ENCODE measurements around the gene TBC1D17. TPM values are rescaled to one million over a fixed set of nuclear protein-coding genes. Genes with fewer than 3 reads are reported as not detected.

TBC1D17 gene
- total and polyA plus RNA-seq, 10 of the 15 experiments (the other 5 are each of a cell fraction or from before 2014, with no cell fraction given) = 0.42 to 20.4 (median 11.2) TPM

- H3K27ac ChIP-seq (ENCODE audit: control insufficient read depth, insufficient read depth) = peak overlapping the region; percentile 57; the same call in 1 of the 2 replicates
- peaks cover 60% of the 10 kb centered on the region for H3K79me2 ChIP-seq (ENCODE audit: control insufficient read depth, insufficient read depth, low read length)
- ChIA-PET POLR2A (interaction anchor here (1.9 to 6.6 kb wide), 5 partner anchors 10 to 33 kb away, joined by 4 to 116 read pairs (median 33); partner anchors contain the start of genes AKT1S1, ATF5, IL4I1 and NUP62), RAD21 (ENCODE audit: unreplicated experiment) (interaction anchor here (1.9 to 4.9 kb wide), 3 partner anchors 13 to 22 kb away, joined by 9 to 40 read pairs (median 38); partner anchors contain the start of genes ATF5, IL4I1 and NUP62), CTCF (interaction anchor here (0.9 to 9.0 kb wide), 3 partner anchors 8 to 18 kb away, joined by 5 to 71 read pairs (median 33); partner anchors contain the start of genes ATF5, IL4I1 and NUP62), SMC1A (ENCODE audit: uncharacterized antibody, unreplicated experiment) (interaction anchor here (1.1 to 8.8 kb wide), 4 partner anchors 10 to 22 kb away, joined by 3 to 110 read pairs (median 26); partner anchors contain the start of genes ATF5, IL4I1 and NUP62)
- in situ Hi-C loops (cut with MboI) (no loop called here), intact Hi-C loops (cut with micrococcal nuclease; ENCODE audit: unreplicated experiment) (no loop called here)
- H3K9ac ChIP-seq (ENCODE audit: control insufficient read depth, insufficient read depth, low read length) = no peak overlapping the region
- peaks cover 72% of the 10 kb centered on the region for H3K4me1 ChIP-seq (ENCODE audit: control insufficient read depth, insufficient read depth, low read length)
- H3K4me2 ChIP-seq (ENCODE audit: control insufficient read depth, insufficient read depth) = 0 out of 2 replicates have a peak overlapping the region, but pooled peaks have one; percentile 5
- H4K20me1 ChIP-seq (ENCODE audit: control insufficient read depth, insufficient read depth) = peaks cover 3% of the 10 kb centered on the region; the same call in 1 of the 2 replicates
- 86% methylated on average over 5 of the region's 5 CpGs for WGBS (ENCODE audit: insufficient coverage, insufficient replicate concordance, low lambda C conversion rate, missing lambda C conversion rate)
- no peak overlapping the region for H2AFZ ChIP-seq (ENCODE audit: control insufficient read depth, low read depth, low read length)
- no peak for FAIRE-seq
- H3K4me3 ChIP-seq = no peak overlapping the region
- H3K9me3 ChIP-seq (replicated peaks; ENCODE audit: control insufficient read depth, insufficient read depth, low read length) = no peaks in the 10 kb centered on the region; the same call in 2 of the 3 replicates
- TF ChIP-seq BHLHE40 (IDR thresholded peaks at IDR 0.05; ENCODE audit: borderline replicate concordance in 1 of 2, low read depth in 2 of 2, low read length in 1 of 2) (no peak), SIN3A (IDR thresholded peaks at IDR 0.05; ENCODE audit: low read depth, low read length) (no peak), POU2F2 (IDR thresholded peaks at IDR 0.05; ENCODE audit: borderline replicate concordance, low read depth, low read length) (no peak), RELB (IDR thresholded peaks at IDR 0.05; ENCODE audit: low read depth) (no peak), ZNF24 (IDR thresholded peaks at IDR 0.05) (no peak), POLR2AphosphoS2 (IDR thresholded peaks at IDR 0.05; ENCODE audit: low read depth, low read length) (no peak), ATF2 (IDR thresholded peaks at IDR 0.05; ENCODE audit: low read length) (no peak), MTA3 (IDR thresholded peaks at IDR 0.05; ENCODE audit: borderline replicate concordance, low read length) (no peak), NFYB (IDR thresholded peaks at IDR 0.05; ENCODE audit: insufficient read depth, low read depth, low read length) (no peak), BCL3 (IDR thresholded peaks at IDR 0.05; ENCODE audit: borderline replicate concordance, insufficient read depth, low read depth, low read length, poor library complexity, severe bottlenecking) (no peak)
- ATAC-seq = no peak
- no peak for DNase-seq (ENCODE audit: low read depth, low spot score)
- H3K36me3 ChIP-seq (ENCODE audit: control insufficient read depth in 2 of 2, insufficient read depth in 2 of 2, low read length in 1 of 2) = peaks cover 26 to 33% of the 10 kb centered on the region in 2 experiments
- BruUV-seq (replicated peaks) = no TSS peak
- no peaks in the 10 kb centered on the region for H3K27me3 ChIP-seq (replicated peaks in 1 of 2; ENCODE audit: control insufficient read depth in 2 of 2, insufficient read depth in 2 of 2, low read length in 1 of 2)
Measured at GRCh38 chr19:49910179-49910578, 32.7 kb downstream of the TBC1D17 start.
